GM08714 (cell line): ENCODE results near the gene BTBD8.
"Not testable (repeated sequence)": the region's sequence is repeated elsewhere in the genome, so short reads cannot be mapped to it uniquely, and the experiment has no call there.

Source experiments
- H3K4me3 ChIP-seq: fragments of 200-500 bp; sonication (Bioruptor generic); 2 replicates; pipeline ENCODE4 v1.5.1; 2014; ENCODE audit warnings: mild to moderate bottlenecking, low read length, inconsistent platforms
- ZNF274 ChIP-seq: IDR thresholded peaks from 2 replicates; pipeline ENCODE4 v1.6.1; 2012; ENCODE audit warnings: mild to moderate bottlenecking, low read depth, low read length

BTBD8 gene

DNA sequence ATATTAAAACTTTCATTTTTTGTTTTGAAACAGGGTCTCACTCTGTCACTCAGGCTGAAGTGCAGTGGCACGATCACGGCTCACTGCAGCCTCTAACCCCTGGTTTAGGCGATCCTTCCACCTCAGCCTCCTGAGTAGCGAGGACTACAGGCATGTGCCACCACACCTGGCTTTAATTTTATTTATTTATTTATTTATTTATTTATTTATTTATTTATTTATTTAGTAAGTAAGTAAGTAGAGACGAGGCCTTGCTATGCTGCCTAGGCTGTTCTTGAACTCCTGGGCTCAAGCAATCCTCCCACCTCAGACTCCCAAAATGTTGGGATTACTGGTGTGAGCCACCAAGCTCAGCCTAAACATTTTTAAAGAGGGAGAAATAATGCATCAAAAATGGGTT is 3.8 kb upstream of the BTBD8 start:
- TF ChIP-seq ZNF274 = no peak
- H3K4me3 ChIP-seq = no peak overlapping the region

DNA sequence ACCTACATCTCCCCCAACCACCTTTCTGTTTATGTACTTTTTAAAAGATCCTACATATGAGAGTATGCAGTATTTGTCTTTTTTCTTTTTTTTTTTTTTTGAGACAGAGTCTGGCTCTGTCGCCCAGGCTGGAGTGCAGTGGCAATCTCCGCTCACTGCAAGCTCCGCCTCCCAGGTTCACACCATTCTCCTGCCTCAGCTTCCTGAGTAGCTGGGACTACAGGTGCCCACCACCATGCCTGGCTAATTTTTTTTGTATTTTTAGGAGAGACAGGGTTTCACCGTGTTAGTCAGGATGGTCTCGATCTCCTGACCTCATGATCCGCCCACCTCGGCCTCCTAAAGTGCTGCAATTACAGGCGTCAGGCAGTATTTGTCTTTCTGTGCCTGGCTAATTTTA is 2.1 kb upstream of the BTBD8 start:
- H3K4me3 ChIP-seq = not testable (repeated sequence)

DNA sequence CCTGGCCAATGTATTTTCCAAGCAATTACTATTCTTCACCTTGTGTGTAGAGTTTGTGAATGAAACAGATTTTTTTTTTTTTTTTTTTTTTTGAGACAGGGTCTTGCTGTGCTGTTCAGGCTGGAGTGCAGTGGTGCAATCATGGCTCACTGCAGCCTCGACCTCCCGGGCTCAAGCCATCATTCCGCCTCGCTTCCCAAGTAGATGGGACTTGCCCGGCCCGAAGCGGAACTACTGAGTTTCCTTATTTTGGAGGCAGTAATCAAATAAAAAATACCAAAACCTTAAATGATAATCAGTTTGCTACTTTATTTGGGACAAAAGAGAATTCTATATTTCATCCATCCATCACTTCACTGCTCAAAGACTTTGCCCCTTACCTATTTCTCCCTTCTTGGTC is 704 bp upstream of the BTBD8 start:
- TF ChIP-seq ZNF274 = no peak
- no peak overlapping the region for H3K4me3 ChIP-seq

DNA sequence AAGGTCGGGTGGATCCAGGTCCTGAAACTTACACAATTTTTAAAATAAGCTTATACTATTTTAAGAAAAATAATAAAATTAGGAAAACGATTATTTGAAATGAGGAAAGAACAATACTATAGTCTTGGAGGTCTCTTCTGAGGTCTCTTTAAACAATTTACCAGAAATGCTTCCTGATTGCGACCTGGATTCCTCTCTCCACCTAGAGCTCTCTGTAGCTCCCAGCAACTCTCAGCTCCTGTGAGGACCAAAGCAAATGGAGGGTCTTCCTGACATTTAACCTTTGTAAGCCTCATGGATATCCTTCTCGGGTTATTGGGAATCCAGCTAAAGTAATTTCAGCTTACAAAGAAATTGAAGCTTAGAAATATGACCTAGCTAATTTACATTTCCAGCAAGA is 886 bp downstream of the BTBD8 start:
- no peak for TF ChIP-seq ZNF274
- H3K4me3 ChIP-seq = peak overlapping the region; percentile 69

DNA sequence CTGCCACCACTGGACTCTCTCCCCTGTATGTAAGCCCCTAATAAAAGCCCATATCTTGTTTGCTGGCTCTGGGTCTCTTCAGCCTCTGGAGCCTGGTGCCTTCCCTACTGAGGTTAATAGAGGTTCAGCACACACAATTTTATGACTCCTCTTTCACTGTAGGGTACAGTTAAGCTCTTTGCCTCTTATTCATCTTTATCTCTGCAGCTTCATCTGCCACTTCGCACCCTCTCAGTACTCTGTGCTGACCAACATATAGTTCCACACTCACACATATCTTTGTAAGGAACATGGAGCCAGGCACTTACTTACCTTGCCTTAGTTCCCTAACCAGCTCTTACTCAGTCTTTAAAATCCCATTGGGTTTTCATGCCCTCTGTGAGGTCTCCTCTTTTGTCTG is 4.5 kb downstream of the BTBD8 start:
- H3K4me3 ChIP-seq = no peak overlapping the region
- no peak for TF ChIP-seq ZNF274

DNA sequence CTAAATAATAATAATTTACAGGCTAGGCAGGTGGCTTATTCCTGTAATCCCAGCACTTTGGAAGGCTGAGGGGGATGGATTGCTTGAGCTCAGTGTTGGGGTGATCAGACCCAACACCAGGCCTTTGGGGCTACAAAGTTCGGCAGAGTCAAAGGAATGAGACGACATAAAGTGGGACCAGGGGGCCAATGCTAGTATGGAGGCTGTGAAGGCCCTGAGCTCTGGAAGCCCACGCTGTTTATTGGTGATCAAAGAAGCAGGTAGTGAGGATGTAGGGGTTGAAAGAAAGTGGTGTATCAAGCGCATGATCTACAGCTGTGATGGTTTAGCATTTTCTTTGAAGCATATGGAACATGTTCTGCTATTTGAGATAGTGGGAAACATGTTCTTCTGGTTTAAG is 5.6 kb downstream of the BTBD8 start:
- no peak for TF ChIP-seq ZNF274
- no peak overlapping the region for H3K4me3 ChIP-seq

DNA sequence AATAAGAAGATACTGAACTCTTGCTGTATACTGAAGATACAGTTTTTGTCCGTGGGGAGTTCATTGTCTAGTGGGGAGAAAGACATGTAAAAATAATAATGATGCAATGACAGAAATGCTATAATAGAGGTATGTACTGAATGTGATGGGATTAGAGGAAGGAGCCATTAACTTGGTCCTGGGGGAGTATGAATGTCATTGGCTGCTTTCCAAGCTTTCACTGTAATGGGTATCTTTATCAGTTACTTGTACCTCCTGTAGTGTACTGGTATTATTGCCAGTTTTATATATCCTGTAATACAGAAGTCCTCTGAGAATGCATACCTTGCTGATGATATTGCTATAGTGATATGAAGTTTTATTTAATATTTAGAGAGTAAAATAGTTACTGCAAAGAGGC is 7.4 kb downstream of the BTBD8 start:
- no peak for TF ChIP-seq ZNF274
- no peak overlapping the region for H3K4me3 ChIP-seq

DNA sequence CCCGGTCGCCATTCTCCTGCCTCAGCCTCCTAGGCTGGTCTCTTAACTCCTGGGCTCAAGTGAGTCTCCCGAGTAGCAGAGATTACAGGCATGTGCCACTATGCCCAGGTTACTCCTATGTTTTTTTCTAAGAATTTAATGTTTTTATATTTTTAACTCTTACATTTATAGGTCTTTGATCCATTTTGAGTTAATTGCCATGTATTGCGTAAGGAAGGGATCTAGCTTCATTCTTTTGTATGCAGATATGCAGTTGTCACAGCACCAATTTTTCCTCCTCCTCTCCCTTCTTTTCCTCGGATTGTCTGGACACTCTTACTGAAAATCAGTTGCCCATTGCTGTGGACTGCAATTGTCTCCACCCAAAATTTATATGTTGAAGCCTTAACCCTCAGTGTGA is 11.5 kb downstream of the BTBD8 start:
- no peak for TF ChIP-seq ZNF274
- no peak overlapping the region for H3K4me3 ChIP-seq

DNA sequence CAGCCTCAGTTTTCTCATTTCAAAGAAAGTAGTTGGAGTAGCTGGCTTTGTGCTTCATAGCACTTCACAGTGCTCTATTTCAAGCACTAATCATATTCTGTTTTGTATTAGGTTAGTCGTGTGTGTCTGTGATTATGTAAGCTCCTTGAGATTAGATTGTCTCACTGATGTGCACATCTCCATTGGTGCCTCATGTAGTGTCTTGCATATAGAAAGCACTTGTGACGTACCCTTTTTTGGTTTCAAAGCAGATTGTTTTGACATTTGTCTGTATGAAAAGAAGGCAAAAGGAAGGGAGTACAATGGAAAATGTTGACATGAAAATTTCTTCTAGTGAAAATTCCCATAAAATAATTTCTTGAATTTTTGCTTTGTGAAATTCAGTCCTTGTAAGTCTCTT is 13.9 kb downstream of the BTBD8 start:
- TF ChIP-seq ZNF274 = no peak
- H3K4me3 ChIP-seq = no peak overlapping the region

DNA sequence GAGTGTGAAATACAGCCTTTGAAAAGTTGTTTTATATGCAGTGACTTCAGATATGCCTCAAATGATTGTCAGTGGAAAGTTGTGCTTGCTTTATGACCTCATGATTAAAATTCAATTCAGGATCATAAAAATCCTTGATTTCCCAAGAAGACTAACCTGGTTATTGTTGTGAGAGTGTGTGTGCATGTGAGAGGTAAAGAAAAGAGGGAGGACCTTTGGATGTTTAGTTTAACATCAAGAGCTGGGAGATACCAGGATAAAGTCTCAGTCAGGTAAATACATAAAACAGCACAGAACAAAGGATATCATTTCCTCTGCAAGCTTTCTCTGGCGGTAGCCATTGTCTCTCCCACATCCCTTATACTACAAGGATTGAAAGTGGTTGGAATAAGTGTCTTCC is 14.4 kb downstream of the BTBD8 start:
- TF ChIP-seq ZNF274 = no peak
- H3K4me3 ChIP-seq = no peak overlapping the region

DNA sequence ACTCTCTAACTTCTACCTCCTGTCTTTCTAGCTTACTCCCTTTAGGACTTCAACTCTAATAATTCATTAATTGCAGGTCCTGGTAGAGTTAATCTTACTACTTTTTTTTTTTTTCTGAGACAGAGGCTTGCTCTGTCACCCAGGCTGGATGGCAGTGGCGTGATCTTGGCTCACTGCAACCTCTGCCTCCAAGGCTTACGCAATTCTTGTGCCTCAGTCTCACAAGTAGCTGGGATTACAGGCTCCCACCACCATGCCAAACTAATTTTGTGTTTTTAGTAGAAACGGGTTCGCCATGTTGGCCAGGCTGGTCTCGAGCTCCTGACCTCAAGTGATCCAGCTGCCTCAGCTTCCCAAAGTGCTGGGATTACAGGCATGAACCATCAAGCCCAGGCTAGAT is 15.7 kb downstream of the BTBD8 start:
- H3K4me3 ChIP-seq = no peak overlapping the region
- TF ChIP-seq ZNF274 = no peak

DNA sequence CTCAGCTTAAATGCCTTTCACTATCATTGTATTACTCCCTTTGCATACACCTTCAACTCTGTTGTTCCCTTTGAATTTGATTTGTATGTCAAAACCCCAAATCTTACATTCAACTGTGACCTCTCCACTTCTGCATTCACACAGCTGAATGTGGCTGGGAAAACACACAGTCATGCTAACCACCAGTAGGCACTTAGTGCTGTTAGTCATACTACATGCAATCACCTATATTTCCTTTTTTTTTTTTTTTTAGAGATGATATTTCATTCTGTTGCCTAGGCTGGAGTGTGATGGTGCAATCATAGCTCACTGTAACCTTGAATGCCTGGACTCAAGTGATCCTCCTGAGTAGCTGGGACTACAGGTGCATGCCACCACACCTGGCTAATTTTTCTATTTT is 16.2 kb downstream of the BTBD8 start:
- no peak overlapping the region for H3K4me3 ChIP-seq
- TF ChIP-seq ZNF274 = no peak

DNA sequence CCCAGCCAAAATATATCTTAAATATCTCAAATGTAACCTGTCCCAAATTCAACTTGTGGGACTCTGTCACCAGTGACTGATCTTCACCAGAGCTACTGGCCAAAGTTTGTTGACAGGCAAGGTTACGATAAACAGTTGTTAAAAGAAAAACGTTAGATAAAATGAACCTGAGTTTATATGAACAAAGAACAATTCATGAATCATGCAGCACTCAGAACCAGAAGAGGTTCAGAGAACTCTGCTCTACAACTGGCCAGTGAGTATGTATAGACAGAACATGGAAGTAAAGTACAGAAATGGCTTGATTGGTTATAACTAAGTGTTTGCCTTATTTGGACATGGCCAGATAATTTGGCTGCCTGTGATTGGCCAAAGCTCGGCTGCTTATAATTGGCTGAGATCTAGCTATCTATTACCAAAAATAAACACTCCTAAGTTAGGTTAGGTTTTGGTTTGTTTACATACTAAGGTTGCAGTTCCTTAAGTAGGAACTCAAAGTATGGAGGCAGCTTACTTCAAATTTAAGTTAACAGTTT is 25.5 kb downstream of the BTBD8 start:
- no peak for TF ChIP-seq ZNF274
- H3K4me3 ChIP-seq = no peak overlapping the region

DNA sequence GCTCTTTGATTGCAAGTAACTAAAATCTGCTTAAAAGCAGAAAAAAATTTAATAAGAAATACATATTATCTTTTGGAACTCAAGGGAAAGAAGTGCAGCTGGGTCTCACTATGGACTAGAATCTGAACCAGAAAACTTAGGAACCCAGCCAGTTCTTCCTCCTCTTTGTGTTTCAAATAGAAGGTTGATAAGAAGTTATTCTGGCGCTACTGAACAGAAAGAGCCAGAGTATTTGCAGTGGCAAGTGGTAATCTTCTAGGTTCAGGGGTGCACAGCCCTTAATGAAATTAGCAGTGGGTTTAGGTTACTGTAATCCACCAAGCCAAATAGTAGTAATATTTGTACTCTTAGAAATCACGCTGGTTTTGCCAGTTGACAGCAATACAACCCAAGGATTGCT is 28.5 kb downstream of the BTBD8 start:
- no peak overlapping the region for H3K4me3 ChIP-seq
- no peak for TF ChIP-seq ZNF274

DNA sequence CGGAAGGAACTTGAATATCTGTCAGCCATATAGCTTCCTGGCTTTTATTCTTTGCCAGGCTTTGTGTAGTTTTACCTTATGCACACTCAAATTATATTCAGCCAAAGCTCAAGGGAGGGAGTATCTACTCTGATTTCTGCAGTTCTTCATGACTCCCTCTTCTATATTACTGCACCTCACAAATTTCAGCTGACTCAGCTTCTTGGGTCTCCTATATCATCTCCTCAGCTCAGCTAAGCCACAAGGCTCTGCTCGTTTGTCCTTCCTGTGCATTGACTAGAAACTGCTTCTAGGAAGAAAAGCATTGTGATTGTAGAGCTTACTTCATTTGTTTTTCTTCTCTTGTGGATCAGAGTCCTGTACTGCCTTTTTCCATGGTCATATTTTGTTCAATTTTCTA is 37.4 kb downstream of the BTBD8 start:
- no peak for TF ChIP-seq ZNF274
- H3K4me3 ChIP-seq = no peak overlapping the region

DNA sequence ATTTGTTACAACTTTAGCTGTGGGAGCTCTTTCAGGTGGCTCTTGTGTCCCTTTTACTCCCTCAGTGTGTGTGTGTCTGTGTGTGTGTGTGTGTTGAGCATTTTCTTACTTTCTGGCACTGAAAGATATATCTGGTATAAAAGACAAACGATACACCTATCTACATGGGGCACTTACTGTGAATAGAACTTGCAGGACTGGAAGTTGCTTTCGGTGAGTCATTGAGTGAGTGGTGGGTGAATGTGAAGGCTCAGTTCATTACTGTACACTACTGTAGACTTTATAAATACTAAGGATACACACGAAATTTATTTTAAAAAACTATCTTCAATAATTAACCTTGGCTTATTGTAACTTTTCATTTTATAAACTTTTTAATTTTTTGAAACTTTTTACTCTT is 38.7 kb downstream of the BTBD8 start:
- TF ChIP-seq ZNF274 = no peak
- no peak overlapping the region for H3K4me3 ChIP-seq

DNA sequence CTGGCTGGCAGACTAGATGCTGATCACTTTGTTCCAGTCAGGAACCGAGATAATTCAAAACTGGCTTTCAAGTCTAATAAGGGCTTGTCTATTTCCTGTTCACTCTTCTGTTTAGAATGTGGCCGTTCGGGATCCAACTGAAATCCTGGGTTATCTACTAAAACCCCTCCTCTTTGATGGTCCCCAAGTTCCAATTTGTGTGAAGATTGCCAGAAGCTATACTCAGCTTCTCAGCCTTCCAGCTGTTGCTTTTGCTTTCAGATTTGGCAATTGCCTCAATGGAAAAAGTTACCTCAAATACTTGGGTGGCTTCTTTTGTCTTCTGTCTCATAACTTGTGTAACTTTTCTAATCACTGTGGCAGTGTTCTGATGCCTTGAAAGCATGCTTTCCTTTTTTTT is 43.7 kb downstream of the BTBD8 start:
- TF ChIP-seq ZNF274 = no peak
- no peak overlapping the region for H3K4me3 ChIP-seq
